Loucy (cell line): ENCODE measurements around the gene GBGT1.

Experiments used
- CTCF ChIP-seq: fragments of 200-600 bp; sonication (generic); conservative IDR thresholded peaks from 2 replicates; pipeline ENCODE4 v1.5.1; 2014; ENCODE audit warnings: mild to moderate bottlenecking, antibody characterized with exemption, low read length
- EZH2phosphoT487 ChIP-seq: fragments of 200-600 bp; IDR thresholded peaks from 2 replicates; pipeline ENCODE4 v1.6.1; 2018; ENCODE audit warnings: antibody characterized with exemption, mild to moderate bottlenecking, moderate library complexity, borderline replicate concordance

GRCh38 chr9:133112663-133113026, 51.1 kb downstream of the GBGT1 start:
- TF ChIP-seq CTCF (no peak), EZH2phosphoT487 (no peak)
